ENCODE results near the gene LAMP1.
A peak's percentile ranks its signal among the peaks of the same experiment; 100 is the strongest.
"Not testable (repeated sequence)": the region's sequence is repeated elsewhere in the genome, so short reads cannot be mapped to it uniquely, and the experiment has no call there.

The LAMP1 gene, protein sequence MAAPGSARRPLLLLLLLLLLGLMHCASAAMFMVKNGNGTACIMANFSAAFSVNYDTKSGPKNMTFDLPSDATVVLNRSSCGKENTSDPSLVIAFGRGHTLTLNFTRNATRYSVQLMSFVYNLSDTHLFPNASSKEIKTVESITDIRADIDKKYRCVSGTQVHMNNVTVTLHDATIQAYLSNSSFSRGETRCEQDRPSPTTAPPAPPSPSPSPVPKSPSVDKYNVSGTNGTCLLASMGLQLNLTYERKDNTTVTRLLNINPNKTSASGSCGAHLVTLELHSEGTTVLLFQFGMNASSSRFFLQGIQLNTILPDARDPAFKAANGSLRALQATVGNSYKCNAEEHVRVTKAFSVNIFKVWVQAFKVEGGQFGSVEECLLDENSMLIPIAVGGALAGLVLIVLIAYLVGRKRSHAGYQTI

DNA sequence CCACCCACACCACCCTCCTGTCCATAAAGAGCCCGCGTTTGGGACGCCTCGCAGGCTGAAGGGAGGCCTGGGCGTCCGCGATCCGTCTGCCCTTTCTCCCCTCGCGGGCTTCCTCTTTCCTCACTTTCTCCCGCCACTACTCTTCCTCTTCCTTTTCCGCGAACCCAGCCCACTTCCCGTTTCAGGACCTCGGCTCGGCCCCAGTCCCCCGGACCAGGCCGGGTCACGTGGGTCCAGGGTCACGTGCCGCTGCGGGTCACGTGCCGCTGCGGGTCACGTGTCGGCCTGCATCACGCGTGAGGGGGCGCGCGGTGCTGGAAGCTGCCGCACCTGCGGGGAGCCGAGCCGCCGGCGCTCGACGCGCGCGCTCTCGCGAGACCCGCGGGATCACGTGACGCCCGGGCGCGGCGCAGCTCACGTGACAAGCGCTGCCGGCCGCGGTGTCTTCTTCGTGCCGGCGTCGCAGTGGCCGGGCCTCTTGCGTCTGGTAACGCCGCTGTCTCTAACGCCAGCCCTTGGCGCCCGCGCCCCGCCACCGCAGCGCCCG, at the start of gene LAMP1:
TSS of gene LAMP1 (plus strand) at position 417 of the 547 bp plus-strand sequence. CDS start 196 bp downstream, outside the sequence.
- peak; percentile 98 for DNase-seq (ENCODE audit: low spot score)

DNA sequence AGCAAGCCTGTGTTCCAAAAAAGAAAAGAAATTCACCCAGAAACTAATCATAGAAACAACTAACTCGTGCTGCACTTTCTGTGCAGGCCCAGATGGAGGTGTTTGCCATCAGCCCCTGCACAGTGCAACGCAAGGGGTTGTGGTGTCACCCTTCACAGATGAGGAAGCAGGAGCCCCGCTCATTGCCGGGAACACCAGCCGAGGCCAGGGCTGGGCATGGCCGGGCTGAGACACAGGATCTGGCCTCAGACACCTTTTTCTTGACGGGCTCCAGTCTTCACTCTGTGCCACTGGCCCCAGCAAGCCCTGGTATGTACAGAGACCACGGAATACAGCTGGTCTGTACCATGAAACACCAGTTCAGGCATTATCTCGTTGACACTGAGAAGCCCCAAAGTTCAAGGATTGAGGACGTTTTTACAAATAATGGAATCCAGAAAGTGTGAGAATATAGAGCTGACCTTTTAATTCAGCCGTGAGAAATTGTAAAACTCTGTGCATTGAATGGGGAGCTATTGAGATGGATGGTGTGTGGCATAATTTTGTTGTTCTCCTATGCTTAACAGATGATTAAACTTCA, 44.4 kb upstream of the LAMP1 start:
- no peak for DNase-seq (ENCODE audit: low spot score)

DNA sequence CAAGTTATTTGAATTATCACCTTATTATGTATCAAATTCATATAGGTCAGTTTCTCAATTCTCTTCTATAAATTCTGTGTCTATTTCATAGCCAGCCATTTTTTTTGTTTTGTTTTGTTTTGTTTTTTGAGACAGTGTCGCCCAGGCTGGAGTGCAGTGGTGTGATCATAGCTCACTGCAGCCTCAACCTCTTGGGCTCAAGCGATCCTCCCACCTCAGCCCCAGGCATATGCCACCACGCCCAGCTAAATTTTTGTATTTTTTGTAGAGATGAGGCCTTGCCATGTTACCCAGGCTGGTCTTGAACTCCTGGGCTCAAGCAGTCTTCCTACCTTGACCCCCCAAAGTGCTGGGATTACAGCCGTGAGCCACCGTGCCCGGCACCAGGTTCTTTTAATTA, 39.1 kb upstream of the LAMP1 start:
- not testable (repeated sequence) for DNase-seq (ENCODE audit: low spot score)

DNA sequence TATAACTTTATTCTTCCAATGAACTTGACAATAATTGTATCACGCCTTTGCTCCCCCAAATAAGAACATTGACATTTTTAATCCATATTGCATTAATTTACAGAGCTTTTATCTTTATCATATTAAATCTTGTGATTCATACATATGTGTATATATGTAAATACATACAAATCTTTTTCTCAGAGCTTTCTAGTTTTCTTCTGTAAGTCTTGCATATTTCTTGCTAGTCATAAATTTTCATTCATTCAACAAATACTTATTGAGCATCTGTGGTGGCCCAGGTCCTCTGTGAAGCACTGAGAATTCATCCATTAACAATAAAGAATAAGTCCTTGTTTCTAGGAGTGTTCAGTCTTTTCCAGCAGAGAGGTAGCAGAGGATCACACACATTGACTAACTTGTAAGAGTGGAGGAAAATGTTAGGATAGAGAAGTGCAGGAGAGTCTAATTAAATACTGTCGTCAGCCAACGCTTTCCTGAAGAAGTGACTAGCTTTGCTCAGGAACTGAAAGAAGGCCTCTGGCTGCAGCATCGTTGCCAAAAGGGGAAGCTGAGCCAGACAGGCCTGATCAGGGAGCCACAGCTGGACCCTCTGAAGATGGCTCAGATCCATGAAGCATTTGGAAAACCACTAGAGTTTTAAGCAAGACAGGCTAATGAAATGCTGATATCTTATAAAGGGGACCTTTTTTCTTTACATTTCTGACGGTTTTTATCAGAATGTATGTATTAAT, 38.6 kb upstream of the LAMP1 start:
- DNase-seq (ENCODE audit: low spot score), result no peak

DNA sequence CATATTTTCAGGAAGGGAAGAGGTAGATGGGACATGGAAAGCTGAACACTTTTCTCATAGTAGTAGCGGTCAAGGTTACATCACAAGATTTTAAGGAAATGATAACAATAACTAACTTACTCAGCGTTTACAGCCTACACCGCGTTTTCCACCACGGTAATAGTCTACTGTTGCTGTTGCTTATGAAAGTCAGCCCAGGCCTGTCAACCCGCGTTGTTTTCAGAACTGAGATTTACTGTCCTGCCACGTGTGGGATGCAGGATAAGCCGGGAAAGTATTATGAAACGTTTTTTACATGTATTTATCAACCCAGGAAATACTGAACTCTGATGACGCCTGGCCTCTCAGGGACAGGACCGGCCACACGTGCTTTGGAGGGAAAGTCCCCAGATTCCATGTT, 36.0 kb upstream of the LAMP1 start:
- no peak for DNase-seq (ENCODE audit: low spot score)

DNA sequence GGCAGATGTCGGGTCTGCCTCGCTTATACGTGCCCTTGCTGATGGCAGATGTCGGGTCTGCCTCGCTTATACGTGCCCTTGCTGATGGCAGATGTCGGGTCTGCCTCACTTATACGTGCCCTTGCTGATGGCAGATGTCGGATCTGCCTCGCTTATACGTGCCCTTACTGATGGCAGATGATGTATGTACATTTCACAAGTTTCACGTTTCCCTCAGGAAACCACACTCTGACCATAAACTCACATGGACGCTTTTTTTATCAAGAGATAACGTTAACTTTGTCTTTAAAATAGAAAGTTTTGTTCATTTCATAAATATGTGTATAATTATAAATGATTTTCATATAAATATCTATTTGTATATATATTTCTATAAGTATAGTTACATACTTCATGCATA, 34.0 kb upstream of the LAMP1 start:
- DNase-seq (ENCODE audit: low spot score), result not testable (repeated sequence)

DNA sequence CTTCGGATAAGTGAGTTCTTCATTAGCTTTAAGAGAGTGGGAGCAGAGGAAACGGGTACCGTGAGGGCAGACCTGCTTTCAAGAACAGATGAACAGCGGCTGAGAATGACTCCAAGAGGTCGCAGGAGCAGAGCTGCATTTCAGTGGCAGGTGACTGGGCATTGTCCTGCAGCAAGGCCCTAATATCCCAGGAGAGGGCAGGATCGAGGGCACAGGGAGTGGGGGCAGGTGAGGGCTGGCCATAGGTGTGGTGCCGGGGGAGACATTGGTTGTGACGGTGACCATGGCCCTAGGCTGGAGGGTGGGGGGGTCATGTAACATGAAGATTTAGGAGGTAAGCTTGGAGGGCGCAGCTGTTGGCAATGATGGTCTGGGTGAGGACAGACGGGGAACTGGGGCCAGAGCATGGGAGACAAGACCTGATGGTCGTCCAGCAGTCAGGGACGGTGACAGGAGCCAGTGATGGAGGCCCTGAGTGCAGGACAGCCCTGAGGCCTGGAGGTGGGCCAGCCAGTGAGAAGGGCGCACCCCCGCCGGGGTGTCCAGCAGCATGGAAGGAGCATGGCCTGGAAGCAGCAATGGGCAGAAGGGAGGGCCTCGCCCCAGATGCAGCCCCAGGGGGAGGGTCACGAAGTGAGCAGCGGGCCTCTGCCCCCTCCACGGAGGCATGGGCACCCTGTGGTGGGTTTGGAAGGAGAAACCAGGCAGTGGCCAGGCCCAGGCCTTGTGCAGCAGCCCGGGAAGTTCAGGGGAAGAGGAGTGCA, 29.2 kb upstream of the LAMP1 start:
- no peak for DNase-seq (ENCODE audit: low spot score)

DNA sequence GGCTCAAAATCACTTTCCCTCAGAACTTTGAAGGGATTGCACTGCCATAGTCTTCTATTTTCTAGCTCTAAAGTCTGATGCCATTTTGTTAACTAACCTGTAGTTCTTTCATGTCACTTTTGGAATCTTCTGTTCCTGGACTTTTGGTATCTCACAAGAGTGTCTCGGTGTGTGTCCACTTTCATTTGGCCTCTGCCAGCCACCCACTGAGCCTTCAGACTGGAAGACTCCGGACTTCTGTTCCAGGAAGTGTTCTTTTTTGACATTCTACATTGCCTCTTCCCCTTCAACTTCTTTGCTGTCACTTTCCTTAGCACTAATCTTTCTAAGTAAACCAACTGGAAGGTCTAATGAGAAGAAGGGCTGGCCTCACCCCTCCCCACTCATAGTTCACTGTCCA, 25.0 kb upstream of the LAMP1 start:
- no peak for DNase-seq (ENCODE audit: low spot score)

DNA sequence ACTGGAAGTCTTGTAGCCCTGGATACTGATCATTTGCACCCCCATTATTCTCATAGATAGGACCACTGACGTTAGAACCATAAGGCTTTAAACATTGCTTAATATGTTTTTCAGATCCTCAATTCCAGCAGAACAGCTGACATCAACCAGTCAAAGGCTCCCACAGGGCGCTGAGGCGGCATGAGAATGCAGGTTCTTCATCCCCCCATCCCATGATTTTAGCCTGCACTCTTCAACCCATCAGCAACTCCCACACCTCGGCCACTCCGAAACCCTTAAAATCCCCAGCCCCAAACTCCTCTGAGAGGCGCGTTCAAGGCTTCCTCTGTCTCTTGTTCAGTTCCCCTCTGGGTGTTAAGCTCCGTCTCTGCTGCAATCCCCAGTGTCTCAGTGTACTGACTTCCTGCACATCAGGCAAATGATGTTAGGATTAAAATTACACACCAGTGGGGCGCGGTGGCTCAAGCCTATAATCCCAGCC, 24.3 kb upstream of the LAMP1 start:
- no peak for DNase-seq (ENCODE audit: low spot score)

DNA sequence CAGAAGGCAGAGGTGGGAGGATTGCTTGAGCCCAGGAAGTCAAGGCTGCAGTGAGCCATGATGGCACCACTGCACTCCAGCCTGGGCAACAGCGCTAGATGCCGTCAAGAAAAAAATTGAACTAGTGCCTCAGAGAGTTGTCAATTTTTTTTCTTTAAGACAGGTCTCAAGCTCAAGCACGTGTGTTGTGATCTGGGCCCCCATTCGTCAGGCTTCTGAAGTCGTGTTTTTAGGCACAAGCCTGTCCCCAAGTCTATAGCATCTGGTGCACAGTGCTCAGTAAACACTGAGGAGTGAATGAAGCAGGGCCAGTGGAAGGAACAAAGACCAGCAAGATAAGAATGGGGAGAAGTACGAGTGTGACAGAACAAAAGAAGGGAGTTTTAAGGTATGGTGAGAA, 23.7 kb upstream of the LAMP1 start:
- DNase-seq (ENCODE audit: low spot score), result no peak

DNA sequence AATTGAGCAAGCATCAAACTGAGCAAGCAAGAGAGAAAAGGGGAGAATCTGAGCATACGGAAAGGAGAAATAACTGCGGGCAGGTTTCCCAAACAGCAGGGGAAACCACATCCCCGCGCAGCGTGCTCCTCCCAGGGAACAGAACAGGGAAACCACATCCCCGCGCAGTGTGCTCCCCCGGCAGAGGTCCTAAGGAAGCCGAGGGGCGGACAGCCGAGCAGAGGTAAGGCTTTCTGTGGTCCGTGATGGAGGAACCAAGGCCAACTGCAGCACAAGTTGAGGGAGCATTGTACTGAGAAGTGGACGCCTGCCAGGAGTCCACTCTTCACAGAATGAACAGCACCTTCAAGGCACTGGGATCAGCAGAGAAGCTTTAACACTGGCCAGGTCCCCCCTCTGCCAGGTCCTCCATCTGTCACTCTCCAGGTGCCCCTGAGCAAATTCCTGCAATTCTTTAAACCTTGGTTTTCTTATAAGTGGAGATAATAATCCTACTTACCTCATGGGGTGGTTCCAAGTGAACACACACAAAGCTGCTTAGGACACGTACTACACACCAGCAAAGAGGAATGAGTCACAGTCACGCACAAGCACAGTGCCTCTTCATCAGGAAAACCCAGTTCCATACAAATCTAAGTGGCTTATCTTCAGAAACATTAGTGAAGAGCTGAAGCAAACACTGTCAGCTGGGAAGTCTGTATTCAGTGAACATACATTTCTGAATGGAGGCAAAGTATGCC, 23.0 kb upstream of the LAMP1 start:
- DNase-seq (ENCODE audit: low spot score), result peak; percentile 15

DNA sequence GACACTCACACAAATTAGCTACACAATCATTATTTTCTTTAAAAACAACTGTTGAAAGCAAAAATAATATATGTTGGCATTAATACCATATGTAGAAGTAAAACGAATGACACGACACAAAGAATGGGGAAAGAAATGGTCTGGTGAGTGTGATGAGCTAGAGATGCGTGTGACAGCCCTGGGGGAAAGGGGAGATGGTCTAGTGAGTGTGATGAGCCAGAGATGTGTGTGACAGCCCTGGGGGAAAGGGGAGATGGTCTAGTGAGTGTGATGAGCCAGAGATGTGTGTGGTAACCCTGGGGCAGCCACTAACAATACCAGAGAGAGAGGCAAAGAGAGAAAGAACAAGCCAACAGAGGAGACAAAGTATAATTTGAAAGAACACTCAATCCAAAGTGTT, 22.3 kb upstream of the LAMP1 start:
- no peak for DNase-seq (ENCODE audit: low spot score)

DNA sequence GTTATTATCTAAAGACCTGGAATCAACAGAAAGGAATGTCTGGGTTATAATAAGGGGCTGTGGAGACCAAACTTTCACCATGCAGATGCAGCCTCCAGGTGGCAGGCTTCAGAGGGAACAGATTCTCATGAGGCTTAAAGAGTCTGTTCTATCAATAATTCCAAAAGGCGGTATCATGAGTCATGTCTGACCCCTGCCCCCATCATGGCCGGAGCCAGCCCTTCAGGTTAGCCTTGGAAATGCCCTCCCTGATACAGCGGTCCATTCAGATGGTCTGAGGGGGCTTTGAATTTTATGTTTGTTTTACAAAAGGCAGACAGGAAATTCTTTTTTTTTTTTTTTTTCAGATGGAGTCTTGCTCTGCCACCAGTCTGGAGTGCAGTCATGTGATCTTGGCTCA, 21.7 kb upstream of the LAMP1 start:
- peak; percentile 45 for DNase-seq (ENCODE audit: low spot score)

DNA sequence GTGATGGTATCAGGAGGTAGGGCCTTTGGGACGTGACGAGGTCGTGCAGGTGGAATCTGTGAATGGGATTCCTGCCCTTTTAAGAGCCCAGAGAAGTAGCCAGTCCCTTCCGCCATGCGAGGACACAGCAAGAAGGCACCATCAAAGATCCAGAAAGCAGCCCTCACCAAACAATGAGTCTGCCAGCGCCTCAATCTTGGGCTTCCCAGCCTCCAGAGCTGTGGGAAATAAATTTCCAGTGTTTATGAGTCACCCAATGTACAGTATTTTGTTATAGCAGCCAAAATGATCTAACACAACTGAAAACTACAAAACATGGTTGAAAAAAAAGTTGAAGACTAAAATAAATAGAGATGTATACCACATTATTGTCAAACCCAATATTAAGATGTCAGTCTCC, 16.9 kb upstream of the LAMP1 start:
- no peak for DNase-seq (ENCODE audit: low spot score)

DNA sequence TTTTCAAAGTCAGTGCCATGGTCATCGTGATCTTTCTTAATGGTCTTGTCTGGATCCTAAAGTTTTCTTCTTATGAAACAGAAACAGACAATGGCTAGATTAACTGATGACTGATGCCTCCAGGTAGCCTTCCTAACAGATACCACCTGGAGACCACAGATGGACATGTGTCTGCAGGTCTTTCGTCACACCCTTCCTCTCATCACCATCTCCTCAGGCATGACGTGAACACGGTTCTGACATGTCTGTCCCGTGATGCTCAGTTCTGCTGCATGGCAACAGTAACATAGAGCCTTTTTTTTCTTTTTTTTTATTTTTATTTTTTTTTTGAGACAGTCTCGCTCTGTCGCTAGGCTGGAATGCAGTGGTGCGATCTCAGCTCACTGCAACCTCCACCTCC, 13.1 kb upstream of the LAMP1 start:
- DNase-seq (ENCODE audit: low spot score), result no peak

DNA sequence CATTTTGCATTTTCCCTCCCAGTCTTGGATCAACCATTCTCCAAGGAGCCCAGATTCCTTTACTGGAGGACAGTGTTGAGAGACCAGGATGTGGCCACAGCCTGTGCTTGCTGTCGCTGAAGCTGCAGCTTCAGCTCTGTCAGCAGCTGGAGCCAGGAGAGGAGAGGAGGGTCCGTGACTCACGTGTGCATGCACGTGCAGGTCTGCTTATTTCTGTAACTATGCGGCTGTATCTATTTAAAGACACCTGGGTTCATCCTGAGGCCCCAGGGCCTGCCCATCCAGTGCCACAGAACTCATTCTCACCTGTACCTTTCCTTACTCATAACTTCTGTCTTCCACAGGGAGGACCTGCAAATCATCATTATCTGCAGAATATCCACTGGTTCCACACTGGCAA, 8.2 kb upstream of the LAMP1 start:
- DNase-seq (ENCODE audit: low spot score), result no peak

DNA sequence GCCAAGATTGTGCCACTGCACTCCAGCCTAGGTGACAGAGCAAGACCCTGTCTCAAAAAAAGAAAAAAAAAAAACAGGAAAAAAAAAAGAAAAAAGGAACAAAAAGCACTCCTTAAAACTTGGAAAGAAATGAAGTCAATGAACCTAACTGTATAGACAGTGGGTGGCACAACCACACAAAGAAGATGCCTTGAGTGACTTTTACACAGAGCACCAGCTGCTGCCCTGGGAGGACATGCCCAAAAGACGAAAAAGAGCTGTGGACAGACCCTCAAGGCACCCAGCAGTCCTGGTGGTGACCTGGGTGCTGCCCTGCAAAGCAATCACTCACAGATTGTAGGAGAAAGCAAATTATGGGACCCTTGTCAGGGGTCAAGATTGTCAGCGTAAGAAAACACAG, 5.9 kb upstream of the LAMP1 start:
- DNase-seq (ENCODE audit: low spot score), result no peak

DNA sequence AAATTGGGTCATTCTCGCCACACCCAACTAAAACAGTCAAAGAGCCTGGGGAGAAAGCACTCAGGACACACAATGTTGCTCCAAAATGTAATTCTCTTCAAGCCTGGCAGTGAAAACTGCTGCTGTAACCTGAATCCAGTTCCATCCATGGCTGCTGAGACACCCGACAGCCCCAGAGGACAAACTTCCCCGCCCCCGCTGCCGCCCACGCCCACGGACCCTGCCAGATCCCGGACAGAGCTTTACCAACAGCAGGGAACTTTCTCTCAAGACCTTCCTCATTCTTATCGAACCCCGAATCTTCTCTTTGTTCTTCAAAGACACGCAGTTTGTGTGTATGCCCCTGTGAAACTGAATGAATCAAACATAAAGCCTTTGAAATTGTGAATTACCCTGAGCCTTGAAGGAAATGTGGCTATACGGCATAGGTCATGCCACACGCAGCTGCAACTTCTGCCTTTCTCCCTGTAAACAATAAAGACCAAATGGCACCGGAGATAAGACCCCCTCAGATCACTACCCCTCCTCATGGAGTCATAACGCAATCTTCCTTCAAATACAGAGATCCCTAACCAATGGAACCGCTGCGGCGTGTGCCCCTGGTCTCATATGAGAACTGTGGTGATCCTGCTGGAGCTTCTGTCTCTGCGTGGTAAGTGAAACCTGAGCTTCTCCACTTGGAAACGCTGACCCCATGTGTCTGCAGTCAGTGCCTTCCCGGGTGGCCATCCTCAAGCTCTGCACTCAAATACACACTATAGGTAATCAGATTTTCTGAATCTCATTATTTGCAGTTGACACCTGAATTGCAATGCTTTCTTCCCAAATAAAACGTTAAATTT, 4.8 kb upstream of the LAMP1 start:
- DNase-seq (ENCODE audit: low spot score), result peak; percentile 25

DNA sequence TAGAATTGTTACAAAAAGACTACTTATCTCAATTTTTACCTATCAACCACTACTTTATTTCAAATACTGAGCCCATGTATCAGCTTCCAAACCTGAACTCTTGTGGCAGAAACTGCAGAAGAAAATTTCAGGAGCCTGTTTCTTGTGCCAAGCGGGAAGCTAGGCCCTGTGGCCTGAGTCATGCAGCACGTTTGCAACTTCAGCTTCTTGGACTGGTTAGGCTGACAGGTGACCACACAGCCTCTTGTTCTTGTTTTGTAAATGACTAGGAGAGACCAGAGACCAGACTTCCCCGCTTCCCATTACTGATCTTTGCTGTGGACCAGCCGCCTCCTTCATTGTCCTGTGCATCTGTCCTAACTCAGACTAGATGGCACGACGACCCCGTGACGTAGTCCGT, 3.4 kb upstream of the LAMP1 start:
- no peak for DNase-seq (ENCODE audit: low spot score)

DNA sequence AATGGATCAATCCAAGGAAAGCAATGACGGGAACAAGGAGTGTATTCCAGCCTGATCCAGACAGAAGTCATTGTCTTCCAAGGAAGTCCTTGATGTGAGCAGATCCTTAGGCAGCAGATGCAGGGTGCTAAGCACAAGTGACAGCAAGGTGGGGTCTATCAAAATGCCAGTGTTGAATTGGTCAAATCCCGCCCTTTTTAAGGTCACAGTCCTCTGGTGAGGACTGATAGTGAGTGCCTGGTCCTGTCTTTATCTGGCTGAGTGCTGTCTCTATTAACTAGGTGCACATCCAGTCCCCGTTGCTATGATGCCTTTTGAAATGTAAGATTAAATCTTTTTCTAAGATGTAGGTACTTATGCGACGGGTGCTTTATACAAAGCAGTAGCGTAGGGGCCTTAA, 1.3 kb upstream of the LAMP1 start:
- peak; percentile 49 for DNase-seq (ENCODE audit: low spot score)
